Measurements from ENCODE around the gene MBNL1. TPM values are rescaled to one million over a fixed set of nuclear protein-coding genes. Genes with fewer than 3 reads are reported as not detected.

Gene MBNL1
- total RNA-seq, 1 donor from 2014 or later = 172 TPM

- DNase-seq (no peak), ATAC-seq (no peak)
- intact Hi-C loops (cut with micrococcal nuclease) = no loop called here
These were observed 23.1 kb upstream of the MBNL1 start for GRCh38 chr3:152245498-152246170.

GRCh38 chr3:152251916-152252315 is 16.8 kb upstream of the MBNL1 start:
- DNase-seq = no peak
- ATAC-seq = no peak
- intact Hi-C loops (cut with micrococcal nuclease) = no loop called here

- no peak for ATAC-seq
- intact Hi-C loops (cut with micrococcal nuclease) = no loop called here
- DNase-seq = no peak
These were observed 16.0 kb upstream of the MBNL1 start for GRCh38 chr3:152252755-152253154.

- ATAC-seq = peak; percentile 40
These were observed 15.2 kb upstream of the MBNL1 start for GRCh38 chr3:152253514-152253913.

DNA sequence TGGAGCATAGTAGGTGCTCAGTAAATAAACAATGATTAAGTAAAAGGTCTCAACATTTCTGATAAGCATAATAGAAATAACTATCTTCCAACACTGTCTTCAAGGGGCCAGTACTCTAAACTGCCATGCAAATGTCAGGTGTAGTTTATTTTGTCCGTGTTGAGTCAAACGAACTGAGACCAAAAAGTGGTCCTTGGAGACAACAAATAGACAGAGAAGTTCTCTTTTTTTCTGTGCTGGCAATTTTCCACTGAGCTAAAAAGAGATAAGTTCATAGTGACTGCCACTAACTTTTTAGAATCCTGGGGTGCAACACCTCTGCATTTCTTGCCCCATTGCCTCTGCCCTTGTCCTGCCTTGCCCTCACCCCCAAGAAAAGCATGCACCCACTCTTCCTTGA is 14.7 kb upstream of the MBNL1 start:
- intact Hi-C loops (cut with micrococcal nuclease) = no loop called here
- ATAC-seq (no peak), DNase-seq (no peak)

More at GRCh38 chr3:152253514-152253913, 15.2 kb upstream of the MBNL1 start:
- intact Hi-C loops (cut with micrococcal nuclease) = no loop called here
- no peak for DNase-seq

DNA sequence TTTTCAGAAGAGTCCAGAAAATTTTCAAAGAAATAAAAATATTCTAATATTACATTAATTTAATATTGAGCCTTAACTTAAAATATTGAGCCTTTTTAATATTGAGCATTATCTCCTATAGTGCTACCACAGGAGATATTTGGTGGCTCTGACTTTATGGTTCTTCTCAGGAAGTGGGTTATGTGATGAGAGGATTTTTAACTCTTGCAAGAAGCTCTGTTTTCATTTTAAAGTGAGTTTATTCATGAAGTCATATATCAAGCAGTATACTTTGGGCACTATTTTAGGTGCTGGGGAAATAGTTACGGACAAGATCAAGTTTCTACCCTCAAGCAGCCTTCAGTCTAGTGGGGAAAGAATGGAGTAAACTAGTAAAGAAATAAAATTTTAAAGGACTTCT is 13.4 kb upstream of the MBNL1 start:
- ATAC-seq = no peak
- intact Hi-C loops (cut with micrococcal nuclease) = no loop called here

DNA sequence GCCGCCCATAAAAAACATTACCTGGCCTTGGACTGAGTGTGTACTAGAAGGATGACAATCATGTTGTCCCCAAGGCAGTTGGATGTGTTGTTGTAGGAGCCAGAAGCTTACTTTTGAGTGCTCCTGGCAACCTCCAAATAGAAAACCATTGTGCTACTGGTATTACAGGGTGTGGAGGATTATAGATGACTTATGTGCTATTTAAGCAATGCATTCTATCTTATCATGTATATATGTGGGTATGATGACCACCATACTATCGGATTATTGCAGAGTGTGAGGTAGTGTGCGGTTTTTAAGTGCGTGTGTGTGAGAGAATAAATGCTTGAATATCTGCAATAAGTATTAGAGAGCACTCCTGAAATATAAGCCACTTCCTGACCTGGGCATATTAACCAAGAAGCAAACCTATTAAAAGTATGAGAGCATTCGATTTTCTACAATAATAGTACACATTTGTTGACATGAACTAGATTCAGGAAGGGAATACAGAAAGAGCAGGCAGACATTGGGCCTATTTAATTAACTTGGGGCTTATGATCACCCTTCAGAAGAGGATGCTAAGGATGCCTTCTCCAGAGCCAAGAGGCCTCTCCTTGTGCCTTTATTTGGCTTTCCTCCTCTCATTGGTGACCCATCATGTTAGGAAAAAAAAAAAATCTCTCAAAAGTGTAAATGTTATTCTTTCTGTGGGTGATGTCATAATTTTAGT is 11.7 kb upstream of the MBNL1 start:
- ATAC-seq (no peak), DNase-seq (no peak)
- intact Hi-C loops (cut with micrococcal nuclease) = no loop called here

More for the DNA sequence above, 13.4 kb upstream of the MBNL1 start:
- no peak for DNase-seq

GRCh38 chr3:152257563-152258035 is 11.1 kb upstream of the MBNL1 start:
- intact Hi-C loops (cut with micrococcal nuclease) = no loop called here
- ATAC-seq (no peak), DNase-seq (no peak)

- ATAC-seq (peak; percentile 93), DNase-seq (peak; percentile 23)
- intact Hi-C loops (cut with micrococcal nuclease) = no loop called here
These were observed 10.0 kb upstream of the MBNL1 start for GRCh38 chr3:152258448-152259393.

DNA sequence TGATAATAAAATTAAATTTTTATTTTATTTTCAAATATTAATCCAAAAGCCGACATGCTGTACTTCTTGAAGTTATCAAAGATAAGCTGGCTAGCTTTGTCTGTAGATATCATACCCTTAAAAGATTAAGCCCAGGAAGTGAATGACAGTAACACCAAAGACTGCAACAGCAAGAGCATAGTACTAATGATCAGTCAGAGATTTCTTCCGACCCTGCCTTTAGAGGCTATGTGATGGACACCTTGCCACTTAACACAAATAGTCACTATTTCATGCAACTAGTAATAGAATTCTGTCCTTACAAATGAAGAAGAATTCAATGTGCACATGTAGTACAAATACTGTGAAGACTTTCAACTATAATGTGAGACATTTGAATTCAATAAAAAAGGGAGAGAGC is 9.3 kb upstream of the MBNL1 start:
- intact Hi-C loops (cut with micrococcal nuclease) = no loop called here
- ATAC-seq (no peak), DNase-seq (no peak)

- ATAC-seq = no peak
- intact Hi-C loops (cut with micrococcal nuclease) = no loop called here
- peak; percentile 19 for DNase-seq
These were observed 8.7 kb upstream of the MBNL1 start for GRCh38 chr3:152260026-152260425.

DNA sequence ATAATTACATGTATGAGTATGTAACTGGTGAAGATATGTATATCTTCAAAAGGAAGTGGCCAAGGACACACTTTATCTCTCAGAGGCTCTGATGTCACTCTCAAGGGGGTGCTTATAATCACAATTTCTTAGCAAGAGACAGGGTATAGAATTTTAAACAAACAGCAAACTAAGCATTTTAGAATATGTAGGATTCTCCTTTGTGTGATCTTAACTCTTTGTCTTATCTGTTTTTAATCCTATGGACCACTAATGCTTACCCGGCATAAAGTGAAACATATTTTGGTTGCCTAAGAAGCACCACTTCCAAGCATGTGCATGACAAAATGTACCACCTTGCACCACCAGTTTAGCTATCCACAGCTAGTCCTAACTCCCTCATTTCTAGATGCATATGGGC is 8.2 kb upstream of the MBNL1 start:
- intact Hi-C loops (cut with micrococcal nuclease) = no loop called here
- DNase-seq = no peak
- ATAC-seq = no peak

DNA sequence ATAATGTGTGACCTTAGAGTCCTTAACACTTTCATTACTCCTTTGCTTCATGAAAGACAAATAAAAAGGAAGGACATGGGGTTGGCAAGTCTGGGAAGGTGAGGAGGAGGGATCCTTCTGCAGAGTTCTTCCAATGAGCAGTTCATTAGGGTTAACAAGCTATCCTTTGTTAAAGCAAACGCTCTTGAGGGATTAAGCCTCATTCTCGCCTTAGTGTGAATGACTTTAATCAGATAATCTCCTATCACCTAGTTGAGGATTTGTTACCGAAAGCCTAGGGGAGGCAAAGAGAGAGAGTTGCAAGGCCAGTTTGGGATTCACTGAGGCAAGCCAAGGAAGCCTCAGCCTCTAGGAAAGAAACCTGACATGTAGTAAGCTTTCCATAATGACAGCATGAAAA is 7.4 kb upstream of the MBNL1 start:
- DNase-seq (no peak), ATAC-seq (no peak)
- intact Hi-C loops (cut with micrococcal nuclease) = no loop called here

- intact Hi-C loops (cut with micrococcal nuclease) = no loop called here
- DNase-seq (no peak), ATAC-seq (no peak)
These were observed 5.0 kb upstream of the MBNL1 start for GRCh38 chr3:152263711-152264110.

- no peak for ATAC-seq
These were observed 4.4 kb upstream of the MBNL1 start for GRCh38 chr3:152264378-152264777.

DNA sequence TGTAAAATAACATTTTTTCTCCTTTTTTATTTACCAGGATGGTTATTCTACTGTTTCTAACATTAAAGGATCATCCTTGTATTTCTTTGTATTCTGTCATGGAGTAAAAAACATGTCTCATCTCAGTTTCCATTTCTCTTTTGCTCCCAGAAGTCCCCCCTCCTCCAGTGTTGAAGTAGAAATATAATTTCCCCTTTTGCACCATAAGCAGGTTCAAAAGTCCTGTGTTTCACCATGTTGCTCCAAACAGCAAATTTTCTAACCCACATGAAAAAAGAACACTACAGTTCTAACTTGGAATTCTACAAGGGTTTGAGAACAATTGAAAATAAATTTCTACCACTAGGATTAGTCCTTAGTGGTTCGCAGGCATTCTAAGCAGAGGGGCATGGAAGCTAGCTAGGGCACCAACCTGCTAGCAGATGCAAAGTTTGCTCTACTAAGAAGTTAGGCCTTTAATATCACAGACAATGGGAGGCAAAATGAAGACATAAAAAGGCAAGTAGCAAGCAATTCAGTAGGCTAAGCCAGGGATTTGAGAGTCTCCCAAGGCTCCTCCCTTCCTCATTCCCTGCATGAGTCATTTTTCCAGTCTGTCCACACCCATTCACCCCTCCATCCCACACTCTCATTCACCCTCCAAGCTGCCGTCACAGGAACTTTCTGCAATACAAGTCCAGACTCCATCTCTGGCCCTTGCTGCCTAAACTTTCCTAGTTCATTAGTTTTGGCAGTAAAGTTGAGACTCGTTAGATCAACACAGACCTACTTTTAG is 2.3 kb upstream of the MBNL1 start:
- intact Hi-C loops (cut with micrococcal nuclease) = no loop called here
- DNase-seq = peak; percentile 47
- ATAC-seq = peak; percentile 51

More at GRCh38 chr3:152264378-152264777, 4.4 kb upstream of the MBNL1 start:
- intact Hi-C loops (cut with micrococcal nuclease) = no loop called here
- no peak for DNase-seq

GRCh38 chr3:152267831-152268554 is 736 bp upstream of the MBNL1 start:
- no peak for DNase-seq
- no peak for ATAC-seq
- intact Hi-C loops (cut with micrococcal nuclease) = no loop called here

DNA sequence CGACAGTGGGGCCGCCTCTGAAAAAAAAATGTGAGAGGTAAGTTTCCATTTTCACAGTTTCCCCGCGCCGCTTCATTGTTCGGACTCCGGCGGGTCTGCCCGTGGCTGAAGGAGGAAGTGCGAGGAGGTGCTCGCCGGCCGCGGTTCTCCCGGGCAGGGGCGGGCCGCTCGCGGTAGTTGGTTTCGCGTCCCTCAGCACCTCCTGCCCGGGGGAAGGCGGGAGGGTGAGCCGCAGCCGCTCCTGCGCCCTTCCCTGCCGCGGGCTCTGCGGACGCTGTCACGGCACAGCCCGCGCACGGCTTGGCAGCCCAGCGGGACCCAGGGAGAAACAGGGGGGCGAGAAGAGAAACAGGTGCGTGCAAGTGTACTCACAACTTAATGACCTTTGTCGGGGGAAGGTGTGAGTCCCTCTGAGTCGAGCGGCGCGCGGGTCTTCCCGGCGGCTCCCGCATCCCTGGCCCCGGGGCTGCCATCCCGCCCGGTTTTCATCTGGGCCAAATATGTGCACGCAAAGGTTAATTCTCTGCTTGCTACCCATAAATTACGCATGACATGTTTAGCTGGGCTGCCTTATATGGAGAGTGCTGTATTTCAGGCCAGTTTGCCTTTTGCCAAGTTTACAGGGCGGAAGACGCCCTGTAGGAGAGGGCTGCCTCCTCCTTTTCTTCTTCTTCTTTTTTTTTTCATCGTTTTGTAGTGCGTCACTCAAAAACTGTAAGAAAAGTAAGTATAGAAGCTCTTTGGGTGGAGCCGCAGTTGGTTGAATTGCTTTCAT is 514 bp downstream of the MBNL1 start:
- DNase-seq = peak; percentile 84

More for the DNA sequence above, 514 bp downstream of the MBNL1 start:
- intact Hi-C loops (cut with micrococcal nuclease) = no loop called here
- ATAC-seq = peak; percentile 81
